Subcutaneous abdominal adipose tissue (tissue), 5 donors: ENCODE measurements around the gene MITF.
"Not testable (repeated sequence)": the region's sequence is repeated elsewhere in the genome, so short reads cannot be mapped to it uniquely, and the experiment has no call there.

ENCODE experiments used
- H3K27ac ChIP-seq: one replicate; pipeline ENCODE4 v1.7.0; 2013; ENCODE audit warnings: low read depth, mild to moderate bottlenecking, inconsistent platforms, low read length, moderate library complexity
- H3K27me3 ChIP-seq, 5 donors: one replicate each; pipeline ENCODE4 v1.7.0; 2013; ENCODE audit warnings: low read length in 5 of 5, inconsistent platforms in 1 of 5; ENCODE audit not compliant: control insufficient read depth in 5 of 5, insufficient read depth in 4 of 5
- H3K36me3 ChIP-seq, 5 donors: one replicate each; pipeline ENCODE4 v1.7.0; 2013; ENCODE audit warnings: low read length in 5 of 5; ENCODE audit not compliant: control insufficient read depth in 5 of 5, insufficient read depth in 5 of 5
- H3K4me1 ChIP-seq, 5 donors: one replicate each; pipeline ENCODE4 v1.7.0; 2013; ENCODE audit warnings: low read length in 5 of 5, mild to moderate bottlenecking in 3 of 5, moderate library complexity in 1 of 5; ENCODE audit not compliant: control insufficient read depth in 5 of 5, insufficient read depth in 5 of 5
- H3K4me3 ChIP-seq, 5 donors: one replicate each; pipeline ENCODE4 v1.7.0; 2013; ENCODE audit warnings: low read length in 5 of 5, low read depth in 1 of 5
- H3K9ac ChIP-seq, 5 donors: one replicate each; pipeline ENCODE4 v1.7.0; 2013; ENCODE audit warnings: low read length in 5 of 5, mild to moderate bottlenecking in 4 of 5, moderate library complexity in 3 of 5
- H3K9me3 ChIP-seq, 5 donors: one replicate each; pipeline ENCODE4 v1.7.0; 2013; ENCODE audit warnings: low read length in 5 of 5; ENCODE audit not compliant: control insufficient read depth in 5 of 5
- donor health status: healthy.
- donor health status: healthy.
- donor health status: healthy.
- donor health status: healthy.
- donor health status: healthy.

The MITF gene

DNA sequence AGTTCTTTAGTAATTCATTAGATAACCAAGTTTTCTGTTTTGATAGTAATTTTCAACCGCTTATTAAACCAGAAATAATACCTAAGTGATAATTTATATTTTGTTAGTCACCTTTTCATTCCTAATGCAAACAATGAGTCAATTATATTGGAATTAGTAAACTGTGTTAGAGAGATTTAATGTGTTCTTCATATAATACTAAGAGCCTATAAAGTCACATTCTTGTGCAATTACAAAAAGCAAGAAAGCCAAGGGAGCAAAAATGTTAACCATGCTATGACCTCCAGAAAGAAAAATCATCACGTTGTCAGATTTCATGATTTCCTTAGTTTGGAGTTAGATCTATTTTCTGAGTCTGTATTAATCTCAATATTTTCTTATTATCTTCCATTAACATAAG lies 151.4 kb downstream of the MITF start:
- no peak overlapping the region for H3K9ac ChIP-seq
- H3K27ac ChIP-seq, result no peak overlapping the region
- no peak overlapping the region for H3K4me3 ChIP-seq
- H3K27me3 ChIP-seq, result no peaks in the 10 kb centered on the region
- H3K36me3 ChIP-seq, result no peaks in the 10 kb centered on the region
- no peaks in the 10 kb centered on the region for H3K9me3 ChIP-seq
- peaks cover 0 to 25% (median 7%) of the 10 kb centered on the region in 5 donors for H3K4me1 ChIP-seq

DNA sequence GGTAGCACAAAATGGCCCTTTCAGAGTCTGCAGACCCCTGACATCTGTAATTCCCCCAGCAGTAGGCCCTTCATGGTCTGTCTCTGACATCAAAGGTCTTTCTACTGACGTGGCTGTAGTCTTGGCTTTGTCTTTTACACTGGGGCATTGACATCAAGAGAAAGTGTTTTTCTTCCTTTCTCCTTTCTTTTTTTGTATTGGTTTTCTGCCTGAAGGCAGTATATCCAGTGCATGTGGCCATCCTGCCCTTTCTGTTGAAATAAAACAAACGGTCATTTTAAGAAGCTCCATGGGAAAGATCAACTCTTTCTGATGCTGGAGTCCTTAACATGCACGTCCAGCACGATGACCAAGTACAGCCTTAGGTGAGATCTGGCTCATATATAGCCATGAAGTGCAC lies 153.4 kb downstream of the MITF start:
- no peak overlapping the region for H3K27ac ChIP-seq
- H3K27me3 ChIP-seq, result no peaks in the 10 kb centered on the region
- no peak overlapping the region for H3K4me3 ChIP-seq
- H3K4me1 ChIP-seq, result peaks cover 0 to 19% (median 6%) of the 10 kb centered on the region in 5 donors
- no peaks in the 10 kb centered on the region for H3K9me3 ChIP-seq
- no peak overlapping the region for H3K9ac ChIP-seq
- H3K36me3 ChIP-seq, result no peaks in the 10 kb centered on the region

DNA sequence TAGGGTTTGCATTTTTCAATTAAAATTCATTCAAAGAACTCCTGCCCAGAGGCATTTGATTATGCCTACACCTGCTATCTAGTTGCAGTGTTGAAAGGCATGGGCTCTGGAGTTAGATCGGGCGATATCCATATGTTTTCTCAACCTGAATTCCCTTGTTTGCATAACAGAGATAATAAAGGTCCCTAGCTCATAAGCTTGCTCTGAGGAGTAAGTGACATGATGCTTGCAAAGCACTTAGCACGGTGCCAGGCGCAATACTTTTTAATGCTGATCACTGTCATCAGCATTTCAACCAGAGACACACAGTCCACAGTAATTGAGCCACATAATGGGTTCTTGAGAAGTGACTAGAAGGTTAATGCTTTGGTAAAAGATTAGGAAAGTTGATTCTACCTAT lies 154.0 kb downstream of the MITF start:
- no peaks in the 10 kb centered on the region for H3K36me3 ChIP-seq
- no peak overlapping the region for H3K9ac ChIP-seq
- peaks cover 0 to 15% (median 5%) of the 10 kb centered on the region in 5 donors for H3K4me1 ChIP-seq
- H3K9me3 ChIP-seq, result no peaks in the 10 kb centered on the region
- no peak overlapping the region for H3K27ac ChIP-seq
- H3K4me3 ChIP-seq, result no peak overlapping the region
- H3K27me3 ChIP-seq, result no peaks in the 10 kb centered on the region

DNA sequence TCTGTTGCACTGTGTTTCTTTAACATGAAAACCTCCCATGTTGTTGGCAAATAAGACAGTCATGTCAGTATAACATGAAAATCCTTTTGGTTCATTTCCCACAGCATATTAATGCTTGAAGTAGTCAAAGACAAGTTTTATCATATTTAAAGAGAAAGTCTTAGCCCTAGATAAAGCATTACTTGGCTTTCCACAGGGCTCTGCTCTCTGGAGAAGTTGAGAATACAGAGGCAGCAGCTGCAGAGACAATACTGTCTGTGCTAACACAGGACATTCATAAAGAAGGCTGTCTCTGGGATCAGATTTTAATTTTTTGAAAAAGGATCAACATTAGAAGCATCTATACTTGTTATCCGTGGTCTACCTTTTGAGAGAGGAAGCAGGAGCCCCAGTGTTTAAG lies 156.8 kb downstream of the MITF start:
- Histone ChIP-seq H3K27me3 (no peaks in the 10 kb centered on the region), H3K4me1 (peaks cover 0 to 7% (median 0%) of the 10 kb centered on the region in 5 donors), H3K27ac (no peak overlapping the region), H3K36me3 (no peaks in the 10 kb centered on the region), H3K9ac (no peak overlapping the region), H3K4me3 (no peak overlapping the region), H3K9me3 (no peaks in the 10 kb centered on the region)

DNA sequence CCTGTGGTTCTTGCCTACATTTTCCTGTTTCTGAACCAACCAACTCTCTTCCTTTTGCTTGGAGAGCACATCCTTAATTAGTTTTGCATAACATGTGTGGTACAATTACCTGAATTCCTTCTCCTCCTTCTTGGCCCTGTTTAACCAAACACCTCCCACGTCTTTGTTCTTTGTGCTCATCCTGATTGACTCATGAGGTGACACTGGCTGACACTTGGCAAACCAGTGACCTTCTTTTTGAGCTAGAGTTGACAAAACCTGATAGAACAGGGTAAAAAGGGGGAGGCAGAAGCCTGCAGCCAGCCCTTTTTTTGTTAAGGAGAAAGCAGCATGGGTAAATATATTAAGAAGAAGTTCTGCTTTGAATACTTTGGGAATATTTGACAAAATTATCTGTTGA lies 161.1 kb downstream of the MITF start:
- H3K27ac ChIP-seq, result no peak overlapping the region
- no peak overlapping the region for H3K4me3 ChIP-seq
- no peaks in the 10 kb centered on the region for H3K36me3 ChIP-seq
- no peaks in the 10 kb centered on the region for H3K9me3 ChIP-seq
- peaks cover 0 to 9% (median 0%) of the 10 kb centered on the region in 5 donors for H3K4me1 ChIP-seq
- H3K9ac ChIP-seq, result no peak overlapping the region
- no peaks in the 10 kb centered on the region for H3K27me3 ChIP-seq

DNA sequence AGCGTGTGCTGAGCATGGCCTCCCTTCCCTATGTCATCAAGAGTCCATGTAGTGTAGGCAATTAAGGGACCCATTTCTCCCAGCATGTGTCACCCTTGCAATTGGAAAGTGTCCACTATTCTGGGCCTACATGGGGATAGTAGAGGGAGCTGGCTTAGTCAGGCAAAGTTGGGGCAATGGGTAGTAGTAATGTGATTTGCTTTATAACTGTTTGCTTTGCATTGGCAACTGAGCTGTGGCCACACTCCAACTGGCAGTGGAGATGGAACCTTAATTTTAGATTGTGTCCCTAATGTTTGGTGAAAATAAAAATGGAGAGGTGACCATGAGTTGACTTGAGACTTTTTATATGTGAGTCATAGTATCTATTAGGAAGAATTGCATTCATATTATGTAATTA lies 162.5 kb downstream of the MITF start:
- H3K4me3 ChIP-seq, result no peak overlapping the region
- H3K36me3 ChIP-seq, result no peaks in the 10 kb centered on the region
- H3K9me3 ChIP-seq, result no peaks in the 10 kb centered on the region
- no peak overlapping the region for H3K27ac ChIP-seq
- no peak overlapping the region for H3K9ac ChIP-seq
- no peaks in the 10 kb centered on the region for H3K27me3 ChIP-seq
- H3K4me1 ChIP-seq, result peaks cover 0 to 9% (median 0%) of the 10 kb centered on the region in 5 donors

DNA sequence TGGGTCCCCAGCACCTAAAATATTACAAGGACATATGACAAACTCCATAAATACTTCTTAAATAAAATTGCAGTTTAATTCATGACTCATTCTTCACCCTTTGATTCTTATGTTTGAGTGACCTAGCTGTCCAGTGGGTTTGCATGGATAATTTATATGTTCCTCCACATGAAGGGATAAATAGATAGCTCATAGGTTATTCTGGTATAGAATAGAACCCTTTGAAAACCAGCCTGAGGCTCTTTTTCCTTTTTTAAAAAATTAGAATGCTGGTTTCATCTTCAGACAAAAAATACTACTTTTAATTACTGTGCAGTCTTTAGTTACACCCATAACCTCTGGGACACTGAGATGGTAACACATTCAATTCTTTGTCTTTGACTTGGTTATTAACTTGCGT lies 163.1 kb downstream of the MITF start:
- H3K36me3 ChIP-seq, result no peaks in the 10 kb centered on the region
- peaks cover 0 to 15% (median 0%) of the 10 kb centered on the region in 5 donors for H3K4me1 ChIP-seq
- no peak overlapping the region for H3K4me3 ChIP-seq
- H3K9ac ChIP-seq, result no peak overlapping the region
- H3K27ac ChIP-seq, result no peak overlapping the region
- no peaks in the 10 kb centered on the region for H3K27me3 ChIP-seq
- H3K9me3 ChIP-seq, result no peaks in the 10 kb centered on the region

DNA sequence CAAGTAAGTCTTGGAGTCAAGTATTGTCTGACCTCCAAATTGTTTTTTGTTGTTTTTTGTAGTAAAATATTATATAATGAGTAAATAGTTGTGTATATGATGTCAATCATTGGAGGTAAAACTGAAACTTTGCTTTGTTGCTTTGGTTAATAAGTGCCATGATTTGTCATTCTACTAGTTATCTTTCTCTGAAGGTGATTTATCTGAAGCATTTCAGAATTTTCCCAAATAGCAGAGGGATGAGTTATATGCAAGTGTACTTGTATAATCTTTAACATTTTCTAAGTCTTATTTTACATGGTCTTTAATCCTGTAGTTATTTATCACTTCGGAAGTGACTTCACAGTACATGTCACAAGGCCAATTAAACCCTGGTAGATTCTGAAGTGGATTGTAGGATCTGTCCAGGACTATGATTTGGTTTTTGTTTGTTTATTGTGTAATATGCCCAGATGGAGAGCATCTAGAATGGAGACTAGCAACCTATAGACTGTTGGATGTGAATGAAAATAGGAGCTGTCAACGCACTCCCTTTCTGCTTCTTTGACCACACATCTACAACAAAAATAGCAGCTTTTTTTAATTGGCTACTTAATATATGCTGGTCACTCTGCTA lies 167.2 kb downstream of the MITF start:
- H3K9ac ChIP-seq, result no peak overlapping the region
- no peak overlapping the region for H3K4me3 ChIP-seq
- H3K36me3 ChIP-seq, result no peaks in the 10 kb centered on the region
- H3K27ac ChIP-seq, result no peak overlapping the region
- H3K9me3 ChIP-seq, result no peaks in the 10 kb centered on the region
- peaks cover 0 to 43% (median 4%) of the 10 kb centered on the region in 5 donors for H3K4me1 ChIP-seq
- no peaks in the 10 kb centered on the region for H3K27me3 ChIP-seq

DNA sequence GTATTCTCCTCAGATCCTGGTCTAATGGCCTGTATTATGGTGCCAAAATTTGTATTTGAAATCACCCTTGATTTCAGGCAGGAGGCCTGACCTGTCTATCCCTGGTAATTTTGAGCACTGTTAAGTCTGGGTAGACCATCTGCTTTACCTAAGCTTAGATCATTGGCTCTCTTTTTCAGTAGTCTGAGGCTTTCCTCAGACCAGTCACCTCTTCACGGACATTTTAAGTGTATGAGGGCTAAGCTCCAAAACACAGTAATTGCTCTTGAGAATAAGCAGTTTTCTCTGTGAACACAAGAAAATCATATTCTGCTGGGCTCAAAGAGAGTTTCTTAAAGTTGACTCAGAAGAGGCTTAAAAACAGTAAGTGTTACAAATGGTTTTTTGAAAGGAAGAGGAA lies 168.3 kb downstream of the MITF start:
- H3K9me3 ChIP-seq, result no peaks in the 10 kb centered on the region
- H3K9ac ChIP-seq, result no peak overlapping the region
- H3K4me3 ChIP-seq, result no peak overlapping the region
- H3K27me3 ChIP-seq, result no peaks in the 10 kb centered on the region
- H3K27ac ChIP-seq, result no peak overlapping the region
- peaks cover 0 to 35% (median 4%) of the 10 kb centered on the region in 5 donors for H3K4me1 ChIP-seq
- H3K36me3 ChIP-seq, result no peaks in the 10 kb centered on the region

DNA sequence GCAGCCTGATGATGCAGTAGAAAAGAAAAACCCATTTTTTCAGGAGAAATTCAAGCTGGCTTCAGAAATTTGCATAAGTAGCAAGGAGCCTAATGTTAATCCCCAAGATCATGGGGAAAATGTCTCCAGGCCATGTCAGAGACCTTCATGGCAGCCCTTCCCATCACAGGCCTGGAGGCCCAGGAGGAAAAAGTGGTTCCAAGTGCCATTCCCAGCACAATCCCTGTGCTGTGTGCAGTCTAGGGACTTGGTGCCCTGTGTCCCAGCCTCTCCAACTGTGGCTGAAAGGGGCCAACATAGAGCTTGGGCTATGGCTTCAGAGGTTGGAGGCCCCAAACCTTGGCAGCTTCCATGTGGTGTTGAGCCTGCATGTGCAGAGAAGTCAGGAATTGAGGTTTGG lies 170.6 kb downstream of the MITF start:
- not testable (repeated sequence) for H3K9ac ChIP-seq, H3K9me3 ChIP-seq, H3K36me3 ChIP-seq, H3K4me3 ChIP-seq, H3K27me3 ChIP-seq, H3K27ac ChIP-seq
- H3K4me1 ChIP-seq, result peaks cover 0 to 35% (median 4%) of the 10 kb centered on the region in 5 donors
